HuH-7 (cell line): Measurements from ENCODE around the gene ACTN4.
A peak's percentile ranks its signal among the peaks of the same experiment; 100 is the strongest.
"Not testable (repeated sequence)": the region's sequence is repeated elsewhere in the genome, so short reads cannot be mapped to it uniquely, and the experiment has no call there.

Experiments used
- DNase-seq: peaks from one replicate; pipeline ENCODE4 v3.0.0; 2011; ENCODE audit warnings: low spot score

The ACTN4 gene

GRCh38 chr19:38647368-38647965, at the start of gene ACTN4:
Gene ACTN4 (plus strand): TSS chr19:38647649. CDS start chr19:38647746, 97 bp downstream.
- DNase-seq: peak; percentile 98

GRCh38 chr19:38599722-38600121, 47.7 kb upstream of the ACTN4 start:
- no peak for DNase-seq

- not testable (repeated sequence) for DNase-seq
Measured at GRCh38 chr19:38602856-38603255, 44.6 kb upstream of the ACTN4 start.

GRCh38 chr19:38606131-38606530, 41.3 kb upstream of the ACTN4 start:
- no peak for DNase-seq

GRCh38 chr19:38614289-38614688, 33.2 kb upstream of the ACTN4 start:
- no peak for DNase-seq

- DNase-seq: no peak
Measured at GRCh38 chr19:38615007-38615581, 32.4 kb upstream of the ACTN4 start.

GRCh38 chr19:38616265-38616664, 31.2 kb upstream of the ACTN4 start:
- DNase-seq: no peak

- no peak for DNase-seq
Measured at GRCh38 chr19:38617283-38617763, 30.1 kb upstream of the ACTN4 start.

- no peak for DNase-seq
Measured at GRCh38 chr19:38617764-38618589, 29.5 kb upstream of the ACTN4 start, which contains the start of gene MAP4K1. Gene MAP4K1 (minus strand): TSS chr19:38617953. CDS start chr19:38617895, 58 bp downstream.

GRCh38 chr19:38618590-38619360, 28.7 kb upstream of the ACTN4 start, which contains the start of gene EIF3K:
Gene EIF3K (plus strand): TSS chr19:38619188. CDS start chr19:38619269, 81 bp downstream.
- DNase-seq: peak; percentile 99

GRCh38 chr19:38619361-38620174, 27.9 kb upstream of the ACTN4 start:
- no peak for DNase-seq

- DNase-seq: no peak
Measured at GRCh38 chr19:38624822-38625221, 22.6 kb upstream of the ACTN4 start.

- DNase-seq: no peak
Measured at GRCh38 chr19:38626401-38626800, 21.0 kb upstream of the ACTN4 start.

- DNase-seq: no peak
Measured at GRCh38 chr19:38629568-38629967, 17.9 kb upstream of the ACTN4 start.

GRCh38 chr19:38631301-38631700, 16.1 kb upstream of the ACTN4 start:
- DNase-seq: not testable (repeated sequence)

GRCh38 chr19:38631811-38632475, 15.5 kb upstream of the ACTN4 start:
- not testable (repeated sequence) for DNase-seq

- DNase-seq: no peak
Measured at GRCh38 chr19:38632476-38633213, 14.8 kb upstream of the ACTN4 start.

GRCh38 chr19:38634757-38635482, 12.5 kb upstream of the ACTN4 start:
- DNase-seq: peak; percentile 74
